ENCODE data around the gene SRI.
"Not testable (repeated sequence)": the region's sequence is repeated elsewhere in the genome, so short reads cannot be mapped to it uniquely, and the experiment has no call there.

SRI gene

DNA sequence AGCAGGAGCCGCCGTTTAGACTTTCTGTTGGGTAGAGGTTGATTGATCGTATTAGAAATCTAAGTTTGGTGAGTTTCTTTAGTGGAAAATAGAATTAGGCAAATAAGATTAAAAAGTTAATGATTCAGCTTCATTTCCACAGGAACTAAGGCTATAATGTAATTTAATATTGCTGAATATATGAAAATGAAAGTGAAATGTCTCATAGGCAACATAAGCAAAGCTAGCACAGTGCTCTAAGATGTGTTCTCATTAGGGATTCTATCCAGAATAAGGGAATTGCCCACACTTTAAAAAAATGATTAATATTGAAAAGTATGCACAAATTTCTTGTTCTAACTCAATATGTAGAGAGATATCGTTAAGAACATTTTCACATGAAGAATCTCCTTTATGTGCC lies 47.0 kb downstream of the SRI start:
- H3K4me3 ChIP-seq (ENCODE audit: low read depth, low read length) = no peak overlapping the region
- TF ChIP-seq MYC (IDR thresholded peaks at IDR 0.05; ENCODE audit: low read depth, low read length) (no peak), POLR2A (IDR thresholded peaks at IDR 0.05; ENCODE audit: extremely low read depth, insufficient read length) (no peak)
- TF ChIP-seq, protein P1, sequence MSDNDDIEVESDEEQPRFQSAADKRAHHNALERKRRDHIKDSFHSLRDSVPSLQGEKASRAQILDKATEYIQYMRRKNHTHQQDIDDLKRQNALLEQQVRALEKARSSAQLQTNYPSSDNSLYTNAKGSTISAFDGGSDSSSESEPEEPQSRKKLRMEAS (IDR thresholded peaks at IDR 0.05; ENCODE audit: low read depth, low read length) = no peak
- TF ChIP-seq, protein P2, sequence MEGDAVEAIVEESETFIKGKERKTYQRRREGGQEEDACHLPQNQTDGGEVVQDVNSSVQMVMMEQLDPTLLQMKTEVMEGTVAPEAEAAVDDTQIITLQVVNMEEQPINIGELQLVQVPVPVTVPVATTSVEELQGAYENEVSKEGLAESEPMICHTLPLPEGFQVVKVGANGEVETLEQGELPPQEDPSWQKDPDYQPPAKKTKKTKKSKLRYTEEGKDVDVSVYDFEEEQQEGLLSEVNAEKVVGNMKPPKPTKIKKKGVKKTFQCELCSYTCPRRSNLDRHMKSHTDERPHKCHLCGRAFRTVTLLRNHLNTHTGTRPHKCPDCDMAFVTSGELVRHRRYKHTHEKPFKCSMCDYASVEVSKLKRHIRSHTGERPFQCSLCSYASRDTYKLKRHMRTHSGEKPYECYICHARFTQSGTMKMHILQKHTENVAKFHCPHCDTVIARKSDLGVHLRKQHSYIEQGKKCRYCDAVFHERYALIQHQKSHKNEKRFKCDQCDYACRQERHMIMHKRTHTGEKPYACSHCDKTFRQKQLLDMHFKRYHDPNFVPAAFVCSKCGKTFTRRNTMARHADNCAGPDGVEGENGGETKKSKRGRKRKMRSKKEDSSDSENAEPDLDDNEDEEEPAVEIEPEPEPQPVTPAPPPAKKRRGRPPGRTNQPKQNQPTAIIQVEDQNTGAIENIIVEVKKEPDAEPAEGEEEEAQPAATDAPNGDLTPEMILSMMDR (IDR thresholded peaks at IDR 0.05; ENCODE audit: low read depth, low read length) = no peak
- DNase-seq (ENCODE audit: low read depth) = no peak

DNA sequence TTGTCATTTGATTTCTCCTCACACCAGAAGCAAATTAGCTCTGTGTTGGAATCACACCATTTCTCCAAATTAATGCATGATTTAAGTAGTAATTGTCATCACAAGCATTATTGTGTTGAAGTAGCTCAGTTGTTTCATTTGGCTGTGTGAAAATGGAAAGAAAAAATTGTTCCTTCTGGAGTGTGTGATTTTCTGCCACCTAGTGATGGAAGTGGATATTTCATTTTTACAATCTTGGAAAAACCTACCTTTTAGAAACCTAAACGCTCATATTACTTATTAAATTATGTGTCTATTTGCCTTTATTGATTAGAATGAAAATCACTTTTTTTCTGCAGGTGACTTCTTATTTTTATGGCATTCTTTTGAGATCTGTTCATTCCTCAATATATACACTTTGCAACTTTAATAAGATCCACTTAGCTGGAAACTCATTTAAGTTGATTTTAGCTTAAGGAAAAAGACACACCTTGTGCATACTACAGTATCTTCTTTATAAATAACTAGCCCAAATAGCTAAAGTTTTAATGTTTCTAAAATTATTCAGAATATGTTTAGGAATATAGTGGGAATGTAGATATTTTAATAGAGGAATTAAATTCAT lies 50.0 kb downstream of the SRI start:
- DNase-seq (ENCODE audit: low read depth) = peak; percentile 37
- H3K4me3 ChIP-seq (ENCODE audit: low read depth, low read length) = no peak overlapping the region

DNA sequence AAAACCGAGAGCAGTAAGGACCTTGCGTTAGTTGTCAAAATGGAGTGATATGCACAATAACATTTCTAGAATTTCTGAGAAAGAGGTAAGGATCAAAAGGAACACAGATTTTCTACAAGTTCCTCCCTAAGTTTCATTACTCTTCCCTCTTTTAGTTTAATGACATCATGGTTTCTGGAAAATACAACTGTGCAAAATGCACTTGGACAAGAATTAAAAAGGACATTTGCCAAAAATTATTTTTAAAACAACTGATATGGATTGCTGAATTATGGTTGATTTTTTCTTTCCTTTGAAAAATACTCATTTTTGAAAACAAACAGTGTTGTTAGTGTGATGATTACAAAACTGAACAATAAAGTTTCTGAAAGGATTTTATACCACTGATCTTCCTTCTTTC lies 52.1 kb downstream of the SRI start:
- H3K4me3 ChIP-seq (ENCODE audit: low read depth, low read length) = no peak overlapping the region
- no peak for DNase-seq (ENCODE audit: low read depth)
- TF ChIP-seq, protein P1 (IDR thresholded peaks at IDR 0.05; ENCODE audit: low read depth, low read length) = no peak
- TF ChIP-seq MYC (IDR thresholded peaks at IDR 0.05; ENCODE audit: low read depth, low read length) (no peak), POLR2A (IDR thresholded peaks at IDR 0.05; ENCODE audit: extremely low read depth, insufficient read length) (no peak)
- TF ChIP-seq, protein P2 (IDR thresholded peaks at IDR 0.05; ENCODE audit: low read depth, low read length) = no peak

More for the DNA sequence above, 50.0 kb downstream of the SRI start:
- TF ChIP-seq POLR2A (IDR thresholded peaks at IDR 0.05; ENCODE audit: extremely low read depth, insufficient read length) = no peak
- TF ChIP-seq, protein P1 (IDR thresholded peaks at IDR 0.05; ENCODE audit: low read depth, low read length) = no peak
- no peak for TF ChIP-seq MYC (IDR thresholded peaks at IDR 0.05; ENCODE audit: low read depth, low read length)
- TF ChIP-seq, protein P2 (IDR thresholded peaks at IDR 0.05; ENCODE audit: low read depth, low read length) = peak; percentile 54

DNA sequence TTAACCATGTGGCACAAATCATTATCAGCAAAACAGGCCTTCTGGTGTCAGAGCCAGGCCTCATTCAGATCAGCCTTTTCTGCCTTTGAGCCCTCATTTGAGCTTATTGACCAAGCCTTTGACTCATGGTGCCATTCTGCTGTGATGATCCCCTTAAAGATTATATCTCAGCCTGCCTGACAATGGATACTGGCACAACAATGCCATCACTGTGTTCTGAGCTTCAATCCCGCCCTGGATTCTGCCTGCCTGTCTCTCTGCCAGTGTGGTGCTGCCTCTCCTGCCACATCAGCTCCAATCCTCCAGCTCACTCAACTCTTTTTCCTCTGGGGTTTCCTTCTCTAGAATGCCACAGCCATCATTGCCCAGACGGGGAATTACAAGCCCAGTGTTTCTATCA lies 52.6 kb downstream of the SRI start:
- TF ChIP-seq MYC (IDR thresholded peaks at IDR 0.05; ENCODE audit: low read depth, low read length) (no peak), POLR2A (IDR thresholded peaks at IDR 0.05; ENCODE audit: extremely low read depth, insufficient read length) (no peak)
- TF ChIP-seq, protein P2 (IDR thresholded peaks at IDR 0.05; ENCODE audit: low read depth, low read length) = no peak
- TF ChIP-seq, protein P1 (IDR thresholded peaks at IDR 0.05; ENCODE audit: low read depth, low read length) = no peak
- H3K4me3 ChIP-seq (ENCODE audit: low read depth, low read length) = no peak overlapping the region
- no peak for DNase-seq (ENCODE audit: low read depth)

DNA sequence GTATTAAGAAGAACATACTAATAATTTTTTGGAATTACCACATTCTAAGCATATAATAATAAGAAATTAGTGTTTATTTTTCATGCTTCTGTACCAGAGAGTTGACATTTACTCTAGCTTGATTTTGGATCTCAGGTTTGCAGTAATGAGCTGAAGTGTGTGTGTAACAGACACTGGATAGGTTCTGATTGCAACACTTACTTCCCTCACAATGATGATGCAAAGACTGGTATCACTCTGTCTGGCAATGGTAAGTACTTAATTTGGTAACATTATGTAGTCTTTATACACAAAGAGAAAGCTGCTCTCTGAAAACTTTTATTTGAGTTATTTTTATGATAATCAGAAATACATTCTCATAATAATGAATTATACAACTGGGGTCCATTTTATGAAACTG lies 54.1 kb downstream of the SRI start:
- TF ChIP-seq, protein P2 (IDR thresholded peaks at IDR 0.05; ENCODE audit: low read depth, low read length) = no peak
- TF ChIP-seq POLR2A (IDR thresholded peaks at IDR 0.05; ENCODE audit: extremely low read depth, insufficient read length) = no peak
- TF ChIP-seq, protein P1 (IDR thresholded peaks at IDR 0.05; ENCODE audit: low read depth, low read length) = no peak
- no peak for TF ChIP-seq MYC (IDR thresholded peaks at IDR 0.05; ENCODE audit: low read depth, low read length)
- DNase-seq (ENCODE audit: low read depth) = peak; percentile 18
- H3K4me3 ChIP-seq (ENCODE audit: low read depth, low read length) = no peak overlapping the region

DNA sequence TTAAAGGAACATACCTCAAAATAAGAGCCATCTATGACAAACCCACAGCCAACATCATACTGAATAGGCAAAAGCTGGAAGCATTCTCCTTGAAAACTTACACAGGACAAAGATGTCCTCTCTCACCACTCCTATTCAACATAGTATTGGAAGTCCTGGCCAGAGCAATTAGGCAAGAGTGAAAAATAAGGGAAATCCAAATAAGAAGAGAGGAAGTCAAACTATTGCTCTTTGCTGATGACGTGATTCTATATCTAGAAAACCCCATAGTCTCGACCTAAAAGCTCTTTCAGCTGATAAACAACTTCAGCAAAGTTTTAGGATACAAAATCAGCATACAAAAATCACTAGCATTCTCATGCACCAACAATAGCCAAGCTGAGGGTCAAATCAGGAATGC lies 60.1 kb downstream of the SRI start:
- not testable (repeated sequence) for H3K4me3 ChIP-seq (ENCODE audit: low read depth, low read length); DNase-seq (ENCODE audit: low read depth)
